ENCODE data around the gene INPP4B. TPM values are rescaled to one million over a fixed set of nuclear protein-coding genes. Genes with fewer than 3 reads are reported as not detected.

INPP4B gene
- total RNA-seq, 1 donor from 2014 or later, result 39.4 TPM

- DNase-seq, result no peak
Observed at GRCh38 chr4:142572071-142572470, 274.0 kb downstream of the INPP4B start.

- peak; percentile 29 for DNase-seq
Observed at GRCh38 chr4:142567620-142568451, 278.3 kb downstream of the INPP4B start.

GRCh38 chr4:142567199-142567598 lies 278.9 kb downstream of the INPP4B start:
- DNase-seq, result no peak

- DNase-seq, result no peak
Observed at GRCh38 chr4:142566777-142567176, 279.3 kb downstream of the INPP4B start.

GRCh38 chr4:142566243-142566642 lies 279.9 kb downstream of the INPP4B start:
- DNase-seq, result no peak

GRCh38 chr4:142565771-142566170 lies 280.3 kb downstream of the INPP4B start:
- no peak for DNase-seq

GRCh38 chr4:142563682-142564291 lies 282.3 kb downstream of the INPP4B start:
- DNase-seq, result no peak

- no peak for DNase-seq
Observed at GRCh38 chr4:142559986-142560385, 286.1 kb downstream of the INPP4B start.

- DNase-seq, result no peak
Observed at GRCh38 chr4:142558851-142559250, 287.2 kb downstream of the INPP4B start.

- no peak for DNase-seq
Observed at GRCh38 chr4:142557239-142557801, 288.8 kb downstream of the INPP4B start.

GRCh38 chr4:142556570-142557238 lies 289.4 kb downstream of the INPP4B start:
- no peak for DNase-seq

- no peak for DNase-seq
Observed at GRCh38 chr4:142556048-142556447, 290.1 kb downstream of the INPP4B start.

GRCh38 chr4:142554412-142554811 lies 291.7 kb downstream of the INPP4B start:
- DNase-seq, result no peak

GRCh38 chr4:142551517-142552305 lies 294.4 kb downstream of the INPP4B start:
- DNase-seq, result no peak

GRCh38 chr4:142550965-142551364 lies 295.1 kb downstream of the INPP4B start:
- DNase-seq, result no peak

GRCh38 chr4:142549726-142550463 lies 296.2 kb downstream of the INPP4B start:
- no peak for DNase-seq

- DNase-seq, result no peak
Observed at GRCh38 chr4:142549248-142549647, 296.9 kb downstream of the INPP4B start.

GRCh38 chr4:142548491-142548890 lies 297.6 kb downstream of the INPP4B start:
- no peak for DNase-seq

GRCh38 chr4:142547974-142548373 lies 298.1 kb downstream of the INPP4B start:
- DNase-seq, result no peak

- DNase-seq, result no peak
Observed at GRCh38 chr4:142544594-142544993, 301.5 kb downstream of the INPP4B start.

- DNase-seq, result no peak
Observed at GRCh38 chr4:142544039-142544438, 302.1 kb downstream of the INPP4B start.

- DNase-seq, result no peak
Observed at GRCh38 chr4:142540483-142540804, 305.7 kb downstream of the INPP4B start.

All from tongue (tissue), 2 donors.